Esophagus squamous epithelium (tissue), 5 donors: Measurements from ENCODE around the gene LDLRAD3. TPM values are rescaled to one million over a fixed set of nuclear protein-coding genes. Genes with fewer than 3 reads are reported as not detected.
"Not testable (repeated sequence)": the region's sequence is repeated elsewhere in the genome, so short reads cannot be mapped to it uniquely, and the experiment has no call there.

Experiments
- DNase-seq: peaks from one replicate; lab custom pipeline; 2025; lab: John Stamatoyannopoulos, UW
- H3K27ac ChIP-seq, 4 donors: fragments of 200-600 bp; sonication (generic); one replicate each; pipeline ENCODE4 v1.5.1; 2016 to 2019; ENCODE audit warnings: mild to moderate bottlenecking in 1 of 4
- H3K27me3 ChIP-seq, 4 donors: fragments of 200-600 bp; sonication (generic); 1 replicate in 3 of 4; 2 replicates in 1 of 4; pipeline versions ENCODE4 v1.5.1 to v1.6.0; 2017 to 2021; ENCODE audit warnings: antibody characterized with exemption in 1 of 4
- H3K36me3 ChIP-seq, 3 donors: fragments of 200-600 bp; sonication (generic); one replicate each; pipeline ENCODE4 v1.5.1; 2016 to 2019
- H3K4me1 ChIP-seq, 3 donors: fragments of 200-600 bp; sonication (generic); one replicate each; pipeline ENCODE4 v1.5.1; 2017 to 2019
- H3K4me3 ChIP-seq, 4 donors: fragments of 200-600 bp; sonication (generic); 1 replicate in 3 of 4; 2 replicates in 1 of 4; pipeline ENCODE4 v1.5.1; 2016 to 2019; ENCODE audit warnings: mild to moderate bottlenecking in 2 of 4, moderate library complexity in 1 of 4
- H3K9me3 ChIP-seq, 3 donors: fragments of 200-600 bp; sonication (generic); one replicate each; pipeline ENCODE4 v1.5.1; 2016 to 2019
- CTCF ChIP-seq, 6 experiments: fragments of 450-650 bp in 4 of 6; fragments of 200-600 bp in 2 of 6; sonication (generic) in 2 of 6; IDR thresholded peaks; one replicate each; pipeline ENCODE4 v1.5.1; 2016 to 2019; ENCODE audit warnings: antibody characterized with exemption in 6 of 6, mild to moderate bottlenecking in 4 of 6, moderate library complexity in 4 of 6
- POLR2A ChIP-seq, 4 donors: fragments of 450-650 bp; IDR thresholded peaks; one replicate each; pipeline ENCODE4 v1.6.1; 2017; ENCODE audit warnings: antibody characterized with exemption in 4 of 4, mild to moderate bottlenecking in 4 of 4, moderate library complexity in 3 of 4
- WGBS, 2 donors: methylation state at CpG; one replicate each; pipeline ENCODE4 v1.1.5; 2018; 5-methylcytosine and 5-hydroxymethylcytosine counted together
- intact Hi-C: fragments of 100-400 bp; cut with DNase I; formaldehyde crosslinking; loops from one replicate; pipeline ENCODE4 v1.15.0; 2022
- total RNA-seq, 4 donors: library from RNA; depleted of rRNA; stranded (reverse); fragments of >200 nt; gene quantifications; one replicate each; pipeline ENCODE4 v1.1.0, GENCODE V29; 2016
- donor health status: DM: yes; HTN: yes; CAD: no.

The LDLRAD3 gene
- total RNA-seq, 4 donors from 2014 or later, result 5.0 to 16.8 (median 8.2) TPM

DNA sequence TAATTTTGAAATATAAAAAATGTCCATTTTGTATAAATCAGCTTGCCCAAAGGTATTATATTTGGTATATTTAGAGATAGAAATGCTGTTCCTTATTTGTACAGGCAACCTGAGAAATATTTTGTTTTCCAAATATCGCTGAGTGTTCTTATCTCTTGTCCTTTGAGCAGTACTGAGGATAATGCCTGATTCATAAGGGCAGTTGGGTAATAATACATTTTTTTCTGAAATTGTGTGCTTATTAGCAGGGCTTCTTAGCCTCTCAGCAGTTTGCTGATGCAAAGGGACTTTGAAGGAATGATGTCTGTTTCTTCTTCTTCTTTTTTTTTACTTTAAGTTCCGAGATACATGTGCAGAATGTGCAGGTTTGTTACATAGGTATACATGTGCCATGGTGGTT lies 69.1 kb downstream of the LDLRAD3 start:
- Histone ChIP-seq H3K27me3 (no peaks in the 10 kb centered on the region), H3K4me1 (peaks cover 11 to 78% (median 27%) of the 10 kb centered on the region in 3 donors), H3K36me3 (no peaks in the 10 kb centered on the region), H3K4me3 (no peak overlapping the region), H3K9me3 (no peaks in the 10 kb centered on the region), H3K27ac (peak overlapping the region in 1 of 4 donors; percentile 53)
- intact Hi-C loops, result no loop called here
- no peak for TF ChIP-seq CTCF (IDR thresholded peaks at IDR 0.05)
- no peak for TF ChIP-seq POLR2A (IDR thresholded peaks at IDR 0.05)
- no peak for DNase-seq
- WGBS, 2 donors, result 85 to 90% methylated on average over 2 of the region's 2 CpGs

- H3K36me3 ChIP-seq, intact Hi-C loops, H3K4me3 ChIP-seq, H3K9me3 ChIP-seq, H3K27me3 ChIP-seq, DNase-seq: not testable (repeated sequence)
- Histone ChIP-seq H3K4me1 (peaks cover 11 to 73% (median 27%) of the 10 kb centered on the region in 3 donors), H3K27ac (peak overlapping the region in 2 of 4 donors; percentile 53 to 55)
- 87 to 90% methylated on average over 1 of the region's 1 CpG for WGBS, 2 donors
Measured at GRCh38 chr11:36013446-36013845, 69.6 kb downstream of the LDLRAD3 start.

DNA sequence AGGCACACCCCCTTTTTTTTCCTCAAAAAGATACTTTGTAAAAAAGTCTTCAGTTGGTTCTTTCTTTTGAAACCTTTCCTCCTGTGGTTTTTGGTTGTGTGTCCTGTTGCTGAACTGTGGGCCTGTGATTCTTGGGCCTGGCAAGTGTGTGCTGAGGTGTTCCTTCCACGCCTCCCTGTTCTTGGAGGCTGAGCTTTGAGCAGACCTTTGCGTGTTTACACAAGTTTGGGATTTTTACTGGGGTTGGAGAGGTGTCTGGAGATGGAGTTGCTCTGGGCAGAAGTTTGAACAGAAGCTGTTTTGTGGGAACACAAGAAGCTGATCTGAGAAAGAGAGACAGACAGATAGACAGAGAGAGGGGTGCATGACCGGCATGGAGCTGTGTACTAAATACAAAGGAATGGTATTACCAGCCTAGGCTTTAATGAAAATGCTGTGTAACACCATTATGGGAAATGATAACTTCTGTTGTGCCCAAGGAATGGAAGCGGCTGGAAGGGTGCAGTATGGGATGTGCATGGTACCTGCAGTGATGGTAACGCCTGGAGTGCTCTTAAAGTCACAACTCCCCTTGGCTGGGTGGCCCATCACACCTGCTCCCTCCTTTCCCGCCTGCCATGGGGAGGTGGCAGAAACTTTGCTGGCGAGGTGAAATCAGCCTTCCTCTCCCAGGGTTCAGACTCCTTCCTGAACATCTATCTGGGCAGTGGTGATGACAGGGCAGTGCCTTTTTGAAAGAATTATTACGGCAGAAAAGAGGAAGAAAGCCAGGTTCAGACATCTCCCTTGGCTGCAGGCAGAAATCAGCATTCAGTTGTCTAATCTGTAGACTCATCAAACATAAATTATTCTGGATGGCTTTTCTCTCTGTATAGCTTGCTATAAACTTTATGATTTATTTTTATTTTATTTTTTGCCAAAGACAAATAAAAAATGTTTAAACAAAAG lies 70.4 kb downstream of the LDLRAD3 start:
- intact Hi-C loops, result no loop called here
- no peaks in the 10 kb centered on the region for H3K36me3 ChIP-seq
- no peaks in the 10 kb centered on the region for H3K27me3 ChIP-seq
- WGBS, 2 donors, result 36 to 55% methylated on average over 7 of the region's 8 CpGs
- no peak for TF ChIP-seq CTCF (IDR thresholded peaks at IDR 0.05)
- TF ChIP-seq POLR2A (IDR thresholded peaks at IDR 0.05), result no peak
- H3K4me3 ChIP-seq, result no peak overlapping the region
- peak overlapping the region in 2 of 4 donors; percentile 53 to 55 for H3K27ac ChIP-seq
- peaks cover 12 to 69% (median 23%) of the 10 kb centered on the region in 3 donors for H3K4me1 ChIP-seq
- no peaks in the 10 kb centered on the region for H3K9me3 ChIP-seq
- DNase-seq, result no peak

DNA sequence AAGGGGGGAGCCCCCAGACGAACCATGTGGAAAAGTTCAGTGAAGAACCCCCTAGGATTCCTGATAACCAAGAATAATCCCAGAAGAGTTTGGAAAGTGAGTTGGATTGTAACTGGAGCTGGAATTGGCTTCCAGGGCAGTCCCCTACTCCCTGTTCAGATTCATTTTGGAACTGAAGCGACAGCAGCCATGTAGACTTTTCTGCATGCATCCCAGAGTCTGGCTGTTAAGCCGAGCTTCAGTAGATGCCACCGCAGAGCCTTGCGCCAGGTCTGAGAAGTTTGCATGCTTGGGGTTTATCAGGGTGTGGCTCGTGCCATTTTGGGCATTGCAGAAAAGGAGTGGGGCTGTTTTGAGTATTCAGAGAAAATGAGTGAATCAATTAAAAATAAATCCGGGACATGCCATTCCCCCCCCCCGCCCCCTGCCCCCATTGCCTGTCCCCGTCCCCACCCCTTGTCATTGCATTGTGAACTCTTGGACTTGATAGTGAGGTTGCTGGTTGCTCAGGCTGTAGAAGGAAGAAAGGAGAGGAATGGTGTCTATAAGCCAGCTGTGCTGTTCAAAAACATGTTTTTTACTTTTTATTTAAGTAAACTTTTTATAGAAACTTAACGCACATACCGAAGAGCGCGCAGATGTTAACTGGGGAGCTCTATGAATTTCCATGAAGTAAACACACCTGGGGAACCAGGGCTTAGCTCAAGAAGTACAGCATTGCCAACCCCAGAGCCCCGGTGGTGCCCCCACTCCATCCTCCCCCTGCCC lies 71.2 kb downstream of the LDLRAD3 start:
- Histone ChIP-seq H3K27me3 (no peaks in the 10 kb centered on the region), H3K36me3 (no peaks in the 10 kb centered on the region), H3K9me3 (no peaks in the 10 kb centered on the region), H3K27ac (peak overlapping the region in 1 of 4 donors; percentile 27), H3K4me3 (no peak overlapping the region), H3K4me1 (peaks cover 14 to 69% (median 17%) of the 10 kb centered on the region in 3 donors)
- intact Hi-C loops, result no loop called here
- no peak for DNase-seq
- WGBS, 2 donors, result 69 to 71% methylated on average over 14 of the region's 14 CpGs
- no peak for TF ChIP-seq POLR2A (IDR thresholded peaks at IDR 0.05)
- TF ChIP-seq CTCF (IDR thresholded peaks at IDR 0.05), result no peak

DNA sequence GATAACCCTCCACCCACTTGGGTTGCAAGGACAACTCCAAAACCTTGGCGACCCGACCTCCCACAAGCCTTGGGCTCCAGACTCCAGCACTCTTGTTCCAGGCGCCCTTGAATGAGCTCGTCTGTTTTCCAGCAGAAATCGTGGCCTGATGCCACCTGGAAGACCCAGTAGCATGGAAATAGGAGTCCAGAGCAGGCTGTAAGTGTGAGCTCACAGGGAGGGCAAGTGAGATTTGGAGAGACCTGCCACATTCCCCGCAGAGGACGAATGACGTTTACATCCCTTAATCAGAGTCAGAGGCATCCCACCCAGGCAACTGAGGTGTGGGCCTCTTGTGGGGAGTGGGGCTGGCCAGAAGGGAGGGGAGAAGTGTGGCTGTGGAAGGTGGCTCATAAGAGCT lies 71.9 kb downstream of the LDLRAD3 start:
- no peak overlapping the region for H3K4me3 ChIP-seq
- peak overlapping the region in 1 of 4 donors; percentile 27 for H3K27ac ChIP-seq
- 51 to 67% methylated on average over 5 to 7 of the region's 8 CpGs for WGBS, 2 donors

More for the DNA sequence above, 71.9 kb downstream of the LDLRAD3 start:
- peaks cover 10 to 69% (median 13%) of the 10 kb centered on the region in 3 donors for H3K4me1 ChIP-seq
- H3K27me3 ChIP-seq, result no peaks in the 10 kb centered on the region
- intact Hi-C loops, result no loop called here
- no peak for TF ChIP-seq CTCF (IDR thresholded peaks at IDR 0.05)
- TF ChIP-seq POLR2A (IDR thresholded peaks at IDR 0.05), result no peak
- no peaks in the 10 kb centered on the region for H3K36me3 ChIP-seq
- H3K9me3 ChIP-seq, result no peaks in the 10 kb centered on the region
- DNase-seq, result no peak
